Activated T-helper 1 cell treated with Interleukin-2 at 50 U/mL for 16 hours (primary cell): ENCODE results near the gene SLC30A7.

Experiments used
- DNase-seq: peaks from one replicate; pipeline ENCODE4 v3.0.0-alpha.2; 2020; ENCODE audit warnings: low read depth

SLC30A7 gene

DNA sequence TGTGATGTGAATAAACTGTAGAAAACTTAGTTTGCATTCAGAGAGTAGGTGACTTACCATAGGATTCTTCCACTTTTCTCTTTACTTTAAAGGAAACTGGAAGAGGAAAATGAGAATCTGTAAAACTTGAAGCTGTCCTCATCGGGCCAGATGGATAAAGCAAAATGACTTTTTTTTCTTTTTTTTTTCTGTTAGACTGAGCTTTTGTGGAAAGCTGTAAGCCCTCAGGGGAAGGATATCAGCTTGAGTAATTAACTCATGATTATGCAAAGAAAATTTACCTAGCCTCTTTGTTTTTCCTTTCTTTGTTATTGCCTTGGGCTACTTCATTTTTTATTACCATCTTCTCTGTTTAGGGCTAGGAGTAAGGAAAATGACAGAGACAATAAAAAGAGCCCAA is 76.3 kb downstream of the SLC30A7 start:
- DNase-seq, result no peak

DNA sequence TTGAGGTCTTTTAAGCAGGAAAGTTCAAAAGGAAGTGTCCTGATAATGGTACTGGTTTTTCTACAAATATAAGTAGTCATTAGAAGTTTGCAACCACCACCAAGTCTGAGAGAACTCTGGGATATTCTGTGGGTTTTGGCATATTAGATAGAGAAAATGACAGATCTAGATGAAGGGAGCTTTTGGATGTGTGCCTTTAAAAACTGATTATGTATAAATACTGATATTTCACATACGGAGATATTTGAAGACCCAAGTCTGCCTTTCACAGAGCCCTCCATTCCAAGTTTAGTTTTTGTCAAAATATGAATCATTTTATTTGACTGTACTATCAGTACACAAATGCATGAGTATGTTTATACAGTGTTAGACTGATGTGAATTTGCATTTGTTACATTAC is 81.0 kb downstream of the SLC30A7 start:
- DNase-seq, result no peak

DNA sequence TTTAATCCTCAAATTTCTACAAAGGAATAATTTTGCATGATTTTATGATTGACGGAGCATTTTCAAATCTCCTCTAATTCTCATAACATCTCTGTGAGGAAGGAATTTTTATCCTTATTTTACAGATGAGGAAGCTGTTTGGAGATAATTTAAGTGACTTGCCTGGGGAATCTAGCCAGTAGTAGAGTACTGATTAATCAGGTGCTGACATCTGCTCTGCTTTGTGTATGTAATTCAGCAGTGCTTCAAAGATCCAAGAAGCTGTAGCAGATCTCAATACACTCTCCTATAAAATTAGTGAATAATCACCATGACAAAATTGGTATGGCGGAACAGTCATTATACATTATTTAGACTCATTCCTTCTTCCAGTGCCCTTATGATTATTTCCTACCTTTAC is 83.7 kb downstream of the SLC30A7 start:
- DNase-seq, result no peak

DNA sequence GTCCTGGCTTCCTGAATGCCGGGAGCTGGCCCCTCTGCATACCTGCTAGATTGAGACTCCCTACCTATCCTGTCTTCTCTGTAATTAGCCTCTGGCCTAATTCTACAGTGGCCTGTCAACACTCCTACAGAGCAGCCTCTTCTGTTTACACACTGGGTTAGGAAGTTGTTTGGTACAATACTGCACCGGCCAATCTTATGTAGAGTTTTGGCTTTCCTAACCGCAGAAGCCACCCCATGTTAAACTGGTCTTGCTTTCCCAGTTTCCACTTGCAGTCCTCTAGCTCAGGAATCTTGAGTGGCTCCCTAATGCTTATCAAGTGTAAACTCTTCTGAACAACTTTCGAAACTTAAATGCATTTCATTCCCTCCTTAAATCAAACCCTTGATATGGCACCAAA is 86.9 kb downstream of the SLC30A7 start:
- DNase-seq, result no peak

DNA sequence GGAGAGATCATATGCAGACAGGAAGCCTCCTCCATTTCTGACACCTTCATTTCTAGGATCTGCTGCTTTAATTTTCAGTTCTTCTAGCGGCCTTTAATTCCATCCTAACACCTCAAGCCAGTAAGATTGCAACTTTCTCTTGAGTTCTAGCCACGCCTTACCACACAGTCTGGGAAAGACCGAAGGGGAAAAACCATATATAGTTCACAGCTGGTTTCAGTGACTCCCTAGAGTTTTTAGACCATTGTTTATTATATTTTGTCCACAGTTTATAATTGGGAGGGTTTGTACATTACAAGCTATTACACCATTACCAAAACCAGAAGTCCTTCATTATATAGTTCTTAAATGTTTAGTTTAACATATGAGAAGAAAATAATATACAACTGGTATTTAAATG is 92.2 kb downstream of the SLC30A7 start:
- no peak for DNase-seq

DNA sequence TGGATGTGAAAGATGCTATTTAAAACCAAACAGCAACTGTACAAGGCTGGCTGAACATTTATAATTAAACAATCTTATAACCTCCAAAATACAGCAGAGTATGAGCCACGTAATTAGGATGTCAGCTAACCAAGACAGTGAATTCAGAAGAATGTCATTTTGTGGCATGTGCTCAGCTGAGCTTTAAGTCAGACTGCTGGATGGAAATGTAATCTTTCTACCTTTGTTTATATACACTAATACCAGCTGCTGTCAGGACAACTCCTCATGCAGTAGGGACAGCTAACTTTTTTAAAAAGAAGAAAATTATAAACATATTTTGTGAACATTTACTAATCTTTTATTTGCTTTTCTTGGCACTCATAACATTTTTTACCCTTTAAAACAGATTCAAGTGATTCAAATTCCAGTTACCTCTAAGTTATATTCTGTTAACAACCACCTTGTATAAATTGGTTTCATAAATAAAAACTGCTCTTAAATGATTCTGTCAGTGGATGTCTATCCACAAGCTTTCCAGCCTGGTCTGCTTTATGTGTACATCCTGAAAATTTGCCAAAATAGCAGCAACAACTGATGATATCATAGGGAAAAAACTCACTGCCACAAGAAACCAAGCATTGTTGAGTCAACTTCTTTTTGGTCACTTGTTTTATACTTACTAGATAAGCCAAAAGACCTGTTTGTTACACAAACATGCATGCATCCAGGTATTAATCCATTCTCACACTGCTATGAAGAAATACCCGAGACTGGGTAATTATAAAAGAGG is 93.6 kb downstream of the SLC30A7 start:
- no peak for DNase-seq

DNA sequence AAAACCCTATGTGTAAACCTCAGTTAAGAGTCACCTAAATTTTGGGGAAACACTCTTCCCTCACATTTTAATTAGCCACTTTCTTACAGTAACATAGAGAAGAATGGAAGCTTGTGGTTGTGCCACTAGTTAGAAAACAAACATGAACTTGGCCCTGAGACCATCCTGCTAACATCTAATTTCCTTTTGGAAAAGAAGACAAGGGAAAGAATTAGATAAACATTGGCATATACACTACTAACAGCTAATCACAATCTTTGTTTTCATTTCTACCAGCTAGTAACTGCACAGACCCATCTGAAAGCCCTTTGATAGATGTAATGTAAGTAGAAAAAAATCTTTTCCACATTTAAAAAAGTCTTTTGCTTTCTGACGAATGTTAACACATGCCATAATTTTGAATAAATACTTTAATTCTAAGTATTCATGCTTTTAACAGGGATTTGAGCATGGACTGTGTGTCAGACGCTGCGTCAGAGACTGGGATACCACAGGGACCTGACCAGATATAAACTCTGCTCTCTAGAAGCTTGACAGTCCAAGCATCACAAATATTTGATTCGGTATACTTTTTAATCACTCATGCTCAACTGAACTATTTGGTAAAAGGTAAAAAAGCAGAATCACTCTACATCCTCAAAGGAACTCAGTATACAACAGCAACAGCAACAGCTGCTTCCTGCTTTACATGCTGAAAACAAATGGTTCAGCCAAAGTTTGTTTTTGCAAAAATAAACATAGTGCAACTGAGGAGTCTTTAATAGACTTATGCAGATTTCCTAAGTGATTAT is 99.5 kb downstream of the SLC30A7 start:
- DNase-seq, result no peak

DNA sequence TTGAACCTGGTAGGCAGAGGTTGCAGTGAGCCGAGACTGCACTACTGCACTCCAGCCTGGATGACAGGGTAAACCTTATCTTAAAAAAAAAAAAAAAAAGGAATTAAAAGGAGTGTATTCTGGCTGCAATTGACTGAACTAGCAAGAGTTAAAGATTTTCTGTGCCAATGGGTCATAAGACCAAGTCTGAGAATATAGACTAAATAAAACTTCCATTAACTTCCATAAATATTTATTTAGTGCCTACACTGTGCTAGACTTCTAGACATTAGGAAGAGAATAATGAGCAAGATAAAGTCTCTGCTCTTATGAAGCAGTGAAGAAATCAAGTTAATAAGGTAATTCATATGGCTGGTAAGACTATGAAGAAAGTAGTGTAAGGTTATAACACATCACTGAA is 102.5 kb downstream of the SLC30A7 start:
- no peak for DNase-seq

DNA sequence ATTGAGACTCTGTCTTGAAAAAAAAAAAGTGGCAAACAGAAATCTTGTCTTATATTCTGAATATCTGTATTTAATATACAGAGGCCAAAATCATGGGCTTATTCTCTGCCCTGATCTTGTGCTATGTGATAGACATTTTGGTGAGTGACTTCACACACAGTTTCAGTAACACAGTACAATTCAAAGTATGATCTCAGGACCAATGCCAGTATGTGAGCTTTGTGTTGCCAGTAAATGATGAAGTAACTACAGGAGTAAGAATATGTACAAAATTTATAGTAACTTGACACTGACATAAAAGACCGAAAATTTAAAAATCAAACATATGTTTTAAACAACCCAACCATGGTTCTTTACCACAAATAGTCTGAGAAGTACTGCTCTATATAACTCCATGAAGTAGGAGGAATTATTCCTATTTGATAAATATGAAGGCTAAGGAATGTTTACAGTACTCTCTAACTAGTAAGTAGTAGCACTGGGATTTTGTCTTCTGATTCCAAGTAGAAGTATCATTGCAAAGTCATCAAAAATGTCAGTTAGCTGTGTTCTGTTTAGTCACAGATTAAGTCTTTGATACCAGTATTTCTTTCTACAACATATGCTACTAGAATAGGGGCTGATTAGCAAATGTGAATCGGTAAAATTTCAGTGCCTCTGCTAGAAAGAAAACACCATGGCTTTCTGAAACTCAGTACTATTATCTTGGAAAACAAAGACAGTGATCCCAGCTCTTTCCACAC is 104.4 kb downstream of the SLC30A7 start:
- DNase-seq, result no peak

DNA sequence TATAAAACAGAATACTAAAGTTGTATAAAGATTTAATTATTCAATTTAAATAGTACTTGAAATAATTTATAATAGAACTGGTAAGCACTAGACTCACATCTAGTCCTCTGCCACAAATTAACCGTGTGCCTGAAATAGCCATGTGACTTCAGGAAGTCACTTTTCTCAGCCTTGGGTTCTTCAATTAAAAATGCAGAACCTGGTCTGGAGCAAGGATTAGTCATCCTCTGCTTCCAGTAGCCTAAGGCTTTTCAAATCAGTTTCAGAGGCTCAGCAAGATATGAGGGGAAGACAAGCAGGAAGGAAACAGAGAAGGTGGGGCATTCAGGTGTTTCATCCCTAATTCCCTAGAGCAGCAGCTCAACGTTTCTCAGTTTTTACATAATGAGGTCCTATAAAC is 106.7 kb downstream of the SLC30A7 start:
- no peak for DNase-seq

DNA sequence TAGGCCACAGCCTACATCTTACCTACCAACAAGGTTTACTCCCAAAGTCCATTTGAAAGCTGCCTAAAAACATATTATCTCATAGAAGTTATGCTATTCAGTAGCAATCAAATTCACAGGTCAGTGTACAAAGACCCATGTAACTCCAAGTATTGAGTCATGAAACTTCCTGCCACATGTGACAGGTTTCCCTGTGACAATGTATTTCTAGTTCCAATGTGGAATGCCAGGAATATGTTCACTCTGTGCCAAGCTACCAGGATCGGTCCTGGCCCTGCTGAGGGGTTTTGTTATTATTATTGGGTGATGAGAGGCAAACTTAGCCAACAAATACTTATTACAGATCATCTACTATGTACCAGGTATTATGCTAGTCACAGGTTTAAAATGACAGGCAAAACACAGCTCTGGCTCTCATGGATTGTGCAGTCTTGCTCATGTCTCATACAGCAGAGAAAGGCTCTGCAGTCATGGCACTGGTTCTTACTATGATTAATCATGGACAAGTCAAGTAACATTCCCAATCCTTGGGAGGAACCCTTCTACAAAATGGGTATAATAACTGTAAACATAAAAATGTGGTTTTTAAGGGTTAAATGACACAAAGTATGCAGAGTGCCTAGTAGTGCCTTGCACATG is 107.2 kb downstream of the SLC30A7 start:
- DNase-seq, result no peak

DNA sequence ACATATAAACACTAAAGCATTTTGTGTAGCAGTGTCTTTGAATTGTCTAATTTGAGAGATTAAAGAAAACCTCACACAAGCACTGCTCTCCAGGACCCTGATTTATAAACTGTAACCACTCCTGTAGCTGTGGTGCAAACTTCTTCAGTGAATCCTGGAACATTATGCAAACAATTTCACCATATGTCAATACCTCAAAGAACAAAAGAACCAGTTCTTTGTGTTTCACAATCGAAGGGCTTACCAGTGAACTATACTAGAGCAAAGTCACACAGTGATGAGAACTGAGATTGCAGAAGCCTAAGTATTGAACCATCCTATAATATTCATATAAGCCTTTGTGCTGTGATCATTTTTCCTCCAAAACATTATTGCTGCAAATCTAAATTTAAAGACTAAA is 108.2 kb downstream of the SLC30A7 start:
- no peak for DNase-seq

DNA sequence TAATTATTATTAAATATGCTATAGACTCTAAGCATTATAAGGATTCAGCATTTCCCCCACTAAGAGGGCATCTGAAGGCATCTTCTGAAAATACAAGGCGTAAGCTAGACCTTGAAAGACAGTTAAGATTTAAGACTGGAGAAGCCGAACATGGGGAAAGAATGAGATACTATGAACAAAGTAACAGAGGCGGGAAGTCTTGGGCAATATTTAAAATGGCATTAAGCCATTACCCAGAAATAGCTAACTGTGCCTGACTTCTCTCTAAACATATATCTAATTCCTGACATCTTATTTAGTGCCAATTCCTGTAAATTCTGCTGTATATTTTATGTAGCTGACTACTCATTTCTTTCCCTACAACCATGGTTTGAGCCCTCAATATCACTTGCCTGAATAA is 108.8 kb downstream of the SLC30A7 start:
- DNase-seq, result no peak

DNA sequence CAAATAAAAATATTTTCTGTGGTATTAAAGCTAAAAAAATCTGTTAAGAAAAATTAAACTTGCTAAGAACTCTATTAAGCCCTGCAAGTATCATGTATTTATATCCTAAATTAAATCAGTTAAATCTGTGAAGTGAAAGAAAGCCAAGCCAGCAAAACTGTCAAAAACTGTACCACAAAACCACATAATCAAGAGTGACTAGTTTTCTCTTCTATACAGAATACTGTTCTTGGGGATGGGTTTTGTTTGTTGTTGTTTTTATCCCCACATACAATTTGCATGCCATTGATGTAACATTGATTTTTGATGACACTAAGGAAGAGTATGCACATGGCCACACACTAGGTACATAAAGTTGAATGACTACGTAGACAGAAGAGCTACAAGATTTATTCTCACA is 109.3 kb downstream of the SLC30A7 start:
- DNase-seq, result no peak

DNA sequence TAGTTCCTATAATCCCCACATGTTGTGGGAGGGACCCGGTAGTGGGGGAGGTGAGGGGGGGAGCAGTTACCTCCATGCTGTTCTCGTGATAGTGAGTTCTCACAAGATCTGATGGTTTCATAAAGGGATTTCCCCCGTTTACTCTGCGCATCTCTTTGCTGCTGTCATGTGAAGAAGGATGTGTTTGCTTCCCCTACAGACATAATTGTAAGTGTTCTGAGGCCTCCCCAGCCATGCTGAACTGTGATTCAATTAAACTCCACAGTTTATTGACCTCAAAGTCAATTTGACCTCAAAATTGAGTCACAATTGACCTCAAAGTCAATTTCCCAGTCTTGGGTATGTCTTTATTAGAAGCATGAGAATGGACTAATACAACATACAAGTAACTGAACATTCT is 110.0 kb downstream of the SLC30A7 start:
- DNase-seq, result no peak

DNA sequence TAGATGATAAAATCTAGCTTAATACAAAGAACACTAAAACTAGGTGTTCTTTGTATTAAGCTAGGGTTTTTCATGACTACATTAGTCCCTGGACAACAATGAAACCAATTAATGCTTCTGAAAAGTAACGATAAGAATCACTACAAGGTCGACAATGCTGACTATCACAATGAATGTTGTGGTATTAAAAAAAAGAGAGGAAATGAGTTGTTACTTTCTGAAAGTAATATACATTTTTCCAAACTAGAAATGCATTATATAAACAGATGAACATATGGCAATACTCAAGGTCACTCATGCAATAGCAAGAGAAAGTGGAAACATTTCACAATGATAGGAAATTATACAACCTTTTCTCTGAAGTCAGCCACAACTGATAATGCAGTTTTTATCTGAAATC is 110.7 kb downstream of the SLC30A7 start:
- DNase-seq, result no peak

DNA sequence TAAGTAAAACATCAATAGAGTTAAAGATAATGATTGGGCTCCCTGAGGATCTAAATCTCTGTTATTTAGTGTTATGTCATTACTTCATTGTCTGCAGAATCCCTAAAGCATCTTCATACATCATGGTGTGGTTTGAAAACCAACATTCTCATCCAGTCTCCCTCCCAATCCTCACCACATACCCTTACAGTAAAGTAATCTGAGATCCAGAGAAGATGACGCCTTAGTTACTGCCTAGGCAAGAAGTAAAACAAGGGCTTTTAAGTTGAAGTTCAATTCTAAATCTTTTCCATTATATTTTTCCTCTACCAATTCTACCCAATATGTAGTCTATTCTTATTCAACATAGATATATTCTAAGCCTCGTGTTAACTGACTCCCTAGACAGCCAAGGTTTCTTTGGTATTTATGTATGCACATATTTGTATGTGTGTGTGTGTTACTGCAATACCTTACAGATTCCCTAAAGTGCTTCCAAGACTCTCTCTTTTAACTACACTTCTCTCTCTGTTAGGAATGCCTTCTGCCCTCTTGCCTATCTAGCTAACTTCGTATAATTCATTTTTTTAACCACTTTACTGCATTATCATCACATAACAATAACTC is 112.4 kb downstream of the SLC30A7 start:
- no peak for DNase-seq

DNA sequence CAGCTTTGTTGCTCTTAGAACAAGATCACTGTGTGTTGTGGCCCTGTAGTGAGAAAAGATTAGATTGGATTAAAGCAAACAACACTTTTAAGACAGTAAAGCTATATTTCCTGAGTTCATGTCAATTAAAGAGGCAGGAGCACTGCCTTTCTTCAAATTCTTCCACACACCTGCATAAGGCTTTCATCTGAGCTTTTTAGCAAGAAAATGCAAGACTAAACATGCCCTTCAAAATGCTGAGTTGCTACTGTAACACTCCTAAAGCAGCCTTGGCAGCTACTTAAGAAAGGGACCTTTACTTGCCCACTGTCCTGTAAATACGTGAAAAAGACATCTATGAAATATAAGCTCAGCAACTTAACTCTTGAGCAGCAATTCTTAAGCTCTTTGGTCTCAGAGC is 117.9 kb downstream of the SLC30A7 start:
- DNase-seq, result no peak

DNA sequence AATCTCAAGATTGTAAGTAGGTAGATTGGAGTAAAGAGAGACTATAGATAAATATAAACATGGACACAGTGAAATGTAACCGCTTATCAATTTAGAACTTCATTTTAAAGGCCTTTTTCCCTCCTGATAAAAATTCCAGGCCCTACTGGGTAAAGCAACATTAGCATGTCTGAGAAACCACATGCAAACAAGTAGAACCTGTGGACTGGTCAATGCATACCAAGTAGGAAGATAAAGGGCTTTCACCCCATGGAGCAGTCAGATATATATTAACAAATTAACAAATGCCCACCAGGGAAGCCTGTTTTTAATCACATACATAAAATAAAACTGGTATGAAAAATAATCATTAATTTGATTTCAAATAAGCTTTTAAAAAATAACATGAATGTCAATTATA is 121.6 kb downstream of the SLC30A7 start:
- DNase-seq, result no peak

DNA sequence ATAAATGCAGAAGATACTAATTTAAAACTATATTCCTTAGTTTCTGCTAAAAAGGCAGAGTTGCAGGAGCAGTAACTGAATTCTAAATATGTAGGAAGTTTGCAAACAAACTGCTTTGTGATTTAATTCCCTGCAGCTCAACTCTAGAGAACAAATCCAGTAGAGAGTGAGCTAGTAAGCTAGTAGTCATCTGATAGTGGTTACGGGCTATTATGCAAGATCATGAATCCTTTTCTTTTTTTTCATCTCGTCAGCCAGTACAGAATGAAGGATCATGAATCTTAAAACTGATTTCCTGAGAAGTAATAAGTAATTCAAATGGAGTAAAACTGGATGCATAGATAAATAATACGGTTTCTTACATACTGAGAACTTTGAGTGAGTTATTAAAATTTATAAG is 126.4 kb downstream of the SLC30A7 start:
- no peak for DNase-seq

DNA sequence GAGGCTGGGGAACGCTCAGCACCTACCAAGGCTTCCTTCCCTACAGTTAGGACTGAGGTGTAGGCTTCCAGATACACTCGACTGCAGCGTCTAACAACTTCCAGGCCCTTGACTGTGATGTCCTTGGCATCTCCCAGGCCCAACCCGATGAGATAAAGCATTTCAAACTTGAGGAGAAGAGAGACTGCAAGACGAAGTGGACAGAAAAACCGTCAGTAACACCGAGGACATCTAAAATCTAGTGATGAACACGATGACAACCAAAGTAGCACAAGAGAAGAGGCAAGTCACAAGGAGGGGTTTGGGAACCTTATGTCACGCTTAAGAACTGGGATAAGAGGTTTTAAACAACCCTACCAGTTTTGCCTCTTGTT is 129.4 kb downstream of the SLC30A7 start:
- DNase-seq, result no peak
